Endodermal cell (in vitro differentiated cells): Measurements from ENCODE around the gene HIRA. TPM values are rescaled to one million over a fixed set of nuclear protein-coding genes. Genes with fewer than 3 reads are reported as not detected.
"Not testable (repeated sequence)": the region's sequence is repeated elsewhere in the genome, so short reads cannot be mapped to it uniquely, and the experiment has no call there.

Experiments
- DNase-seq: peaks from one replicate; pipeline ENCODE4 v3.0.0-alpha.2; 2017
- H3K27ac ChIP-seq: 2 replicates; pipeline ENCODE4 v1.5.1; 2013; ENCODE audit warnings: mild to moderate bottlenecking, low read depth, low read length, moderate library complexity
- H3K27me3 ChIP-seq: 2 replicates; pipeline ENCODE4 v1.6.1; 2013; ENCODE audit warnings: mild to moderate bottlenecking, low read length, moderate library complexity; ENCODE audit not compliant: insufficient read depth, control insufficient read depth, poor library complexity, severe bottlenecking
- H3K36me3 ChIP-seq: 2 replicates; pipeline ENCODE4 v1.7.0; 2013; ENCODE audit warnings: mild to moderate bottlenecking, low read length, moderate library complexity; ENCODE audit not compliant: control insufficient read depth, insufficient read depth
- H3K4me1 ChIP-seq: one replicate; pipeline ENCODE4 v1.7.0; 2013; ENCODE audit warnings: low read length; ENCODE audit not compliant: control insufficient read depth, insufficient read depth
- H3K4me3 ChIP-seq: 2 replicates; pipeline ENCODE4 v1.5.1; 2013; ENCODE audit warnings: mild to moderate bottlenecking, low read length, moderate library complexity
- H3K9ac ChIP-seq: 2 replicates; pipeline ENCODE4 v1.6.1; 2013; ENCODE audit warnings: mild to moderate bottlenecking, low read length, moderate library complexity; ENCODE audit not compliant: poor library complexity, severe bottlenecking; ENCODE audit errors: extremely low read depth
- H3K9me3 ChIP-seq: 2 replicates; pipeline ENCODE4 v1.6.1; 2013; ENCODE audit warnings: mild to moderate bottlenecking, low read length, moderate library complexity; ENCODE audit not compliant: control insufficient read depth
- H3K27ac Mint-ChIP-seq: 2 replicates; pipeline ENCODE4 v1.8.0; 2020; ENCODE audit warnings: mixed read lengths
- H3K27me3 Mint-ChIP-seq: 2 replicates; pipeline ENCODE4 v1.8.0; 2021; ENCODE audit warnings: mild to moderate bottlenecking, mixed read lengths; ENCODE audit not compliant: insufficient read depth
- H3K36me3 Mint-ChIP-seq: 2 replicates; pipeline ENCODE4 v1.8.0; 2020; ENCODE audit warnings: low read depth, mixed read lengths
- H3K4me1 Mint-ChIP-seq: 2 replicates; pipeline ENCODE4 v1.8.0; 2020; ENCODE audit warnings: mixed read lengths
- H3K4me3 Mint-ChIP-seq: 2 replicates; pipeline ENCODE4 v1.8.0; 2020; ENCODE audit warnings: mild to moderate bottlenecking, moderate library complexity, mixed read lengths
- H3K9me3 Mint-ChIP-seq: 2 replicates; pipeline ENCODE4 v1.8.0; 2020; ENCODE audit warnings: mild to moderate bottlenecking, mixed read lengths
- CTCF ChIP-seq: fragments of 200-600 bp; sonication (generic); conservative IDR thresholded peaks from 2 replicates; pipeline ENCODE4 v1.5.0; 2021; ENCODE audit warnings: antibody characterized with exemption, mild to moderate bottlenecking
- WGBS, 2 experiments: methylation state at CpG; one replicate each; pipeline versions ENCODE4 v1.1.5 to v1.1.7; 2013; ENCODE audit warnings: missing lambda C conversion rate in 2 of 2, mixed read lengths in 1 of 2; ENCODE audit not compliant: insufficient coverage in 1 of 2, insufficient read length in 1 of 2; 5-methylcytosine and 5-hydroxymethylcytosine counted together
- total RNA-seq, 2 donors: library from RNA; stranded (reverse); fragmentation: NEBNext Ultra II Directional in 1 of 2; extraction: Animal tissue kit (Norgen Biotek cat#: 25700) in 1 of 2; gene quantifications; 2 replicates in 1 of 2; 3 replicates in 1 of 2; pipeline ENCODE4 v1.2.1, GENCODE V29; 2021

The HIRA gene
- total RNA-seq, 2 donors from 2014 or later: 44.8 to 46.6 TPM

DNA sequence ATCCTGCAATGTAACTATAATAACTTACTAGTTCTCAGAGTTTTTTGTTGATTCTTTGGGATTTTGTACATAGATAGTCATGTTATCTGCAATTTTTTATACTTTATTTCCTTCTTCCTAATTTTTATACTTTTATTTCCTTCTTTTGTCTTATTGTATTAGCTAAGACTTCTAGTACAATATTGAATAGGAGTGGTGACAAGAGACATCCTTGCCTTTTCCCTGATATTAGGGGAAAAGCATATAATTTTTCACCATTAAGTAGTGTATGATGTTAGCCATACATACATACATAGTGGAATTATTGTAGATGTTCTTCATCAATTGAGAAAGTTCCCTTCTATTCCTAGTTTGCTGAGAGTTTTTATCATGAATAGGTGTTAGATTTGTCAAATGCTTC is 112.3 kb downstream of the HIRA start:
- Mint-ChIP-seq H3K4me1 (no peaks in the 10 kb centered on the region), H3K9me3 (peaks cover 81% of the 10 kb centered on the region), H3K27ac (no peak overlapping the region), H3K36me3 (peaks cover 4% of the 10 kb centered on the region), H3K4me3 (no peak overlapping the region), H3K27me3 (no peaks in the 10 kb centered on the region)
- H3K4me3 ChIP-seq: no peak overlapping the region
- H3K9me3 ChIP-seq: peaks cover 44% of the 10 kb centered on the region
- H3K4me1 ChIP-seq: no peaks in the 10 kb centered on the region
- no peak overlapping the region for H3K27ac ChIP-seq
- TF ChIP-seq CTCF: no peak
- no peak for DNase-seq
- H3K36me3 ChIP-seq: no peaks in the 10 kb centered on the region
- H3K27me3 ChIP-seq: no peaks in the 10 kb centered on the region
- no peak overlapping the region for H3K9ac ChIP-seq

DNA sequence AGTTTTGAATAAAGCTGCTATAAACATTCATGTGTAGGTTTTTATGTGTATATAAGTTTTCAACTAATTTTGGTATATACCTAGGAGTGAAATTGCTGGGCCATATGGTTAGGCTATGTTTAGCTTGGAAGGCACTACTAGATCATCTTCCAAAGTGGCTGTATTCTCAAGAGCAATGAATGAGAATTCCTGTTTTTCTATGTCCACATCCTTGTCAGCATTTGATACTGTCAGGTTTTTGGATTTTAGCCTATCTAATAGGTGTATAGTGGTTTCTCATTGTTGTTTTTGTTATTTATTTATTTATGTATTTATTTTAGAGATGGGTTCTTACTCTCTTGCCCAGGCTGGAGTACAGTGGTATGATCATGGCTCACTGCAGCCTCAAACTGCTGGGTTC is 113.7 kb downstream of the HIRA start:
- H3K9me3 Mint-ChIP-seq: peaks cover 76% of the 10 kb centered on the region
- no peak for TF ChIP-seq CTCF

GRCh38 chr22:19307872-19308271 is 123.7 kb downstream of the HIRA start:
- H3K4me3 ChIP-seq: no peak overlapping the region
- Mint-ChIP-seq H3K27me3 (peaks cover 5% of the 10 kb centered on the region), H3K9me3 (peaks cover 3% of the 10 kb centered on the region), H3K36me3 (no peaks in the 10 kb centered on the region), H3K27ac (no peak overlapping the region), H3K4me3 (no peak overlapping the region), H3K4me1 (no peaks in the 10 kb centered on the region)
- H3K27me3 ChIP-seq: no peaks in the 10 kb centered on the region
- 86 to 89% methylated on average over 1 to 2 of the region's 2 CpGs for WGBS, 2 experiments
- no peak overlapping the region for H3K27ac ChIP-seq
- H3K9ac ChIP-seq: no peak overlapping the region
- no peak for DNase-seq
- H3K4me1 ChIP-seq: no peaks in the 10 kb centered on the region
- no peaks in the 10 kb centered on the region for H3K9me3 ChIP-seq
- TF ChIP-seq CTCF: no peak
- H3K36me3 ChIP-seq: no peaks in the 10 kb centered on the region

More for the DNA sequence above, 113.7 kb downstream of the HIRA start:
- Histone ChIP-seq H3K9me3 (peaks cover 41% of the 10 kb centered on the region), H3K4me3 (no peak overlapping the region), H3K4me1 (no peaks in the 10 kb centered on the region), H3K9ac (no peak overlapping the region), H3K27ac (no peak overlapping the region), H3K36me3 (no peaks in the 10 kb centered on the region), H3K27me3 (no peaks in the 10 kb centered on the region)
- H3K36me3 Mint-ChIP-seq: peaks cover 4% of the 10 kb centered on the region
- H3K4me3 Mint-ChIP-seq: no peak overlapping the region
- no peak overlapping the region for H3K27ac Mint-ChIP-seq
- H3K27me3 Mint-ChIP-seq: no peaks in the 10 kb centered on the region
- H3K4me1 Mint-ChIP-seq: no peaks in the 10 kb centered on the region
- no peak for DNase-seq

- not testable (repeated sequence) for H3K27ac ChIP-seq, H3K4me1 ChIP-seq, DNase-seq, H3K4me3 Mint-ChIP-seq, H3K4me1 Mint-ChIP-seq, H3K9me3 ChIP-seq, H3K36me3 Mint-ChIP-seq, H3K9me3 Mint-ChIP-seq, H3K27ac Mint-ChIP-seq, H3K9ac ChIP-seq, H3K36me3 ChIP-seq, H3K27me3 ChIP-seq, H3K4me3 ChIP-seq, H3K27me3 Mint-ChIP-seq
- WGBS, 2 experiments: 88 to 98% methylated on average over 6 of the region's 6 CpGs
Observed at GRCh38 chr22:19306535-19306934, 125.0 kb downstream of the HIRA start.
